Endometrial microvascular endothelial cells (primary cell): ENCODE results near the gene UBAP2L. TPM values are rescaled to one million over a fixed set of nuclear protein-coding genes. Genes with fewer than 3 reads are reported as not detected.
"Not testable (repeated sequence)": the region's sequence is repeated elsewhere in the genome, so short reads cannot be mapped to it uniquely, and the experiment has no call there.

Experiments
- in situ Hi-C: cut with HindIII; loops from 2 replicates; pipeline ENCODE4 v1.10.0; 2017; ENCODE audit warnings: low sequenced_read_pairs, low pct_unique_long_range_greater_than_20kb; ENCODE audit errors: inconsistent ontology term
- total RNA-seq: library from RNA; depleted of rRNA; stranded (reverse); fragments of >200 nt; gene quantifications from one replicate; pipeline ENCODE4 v1.2.3, GENCODE V29; 2015; ENCODE audit errors: inconsistent ontology term

Gene UBAP2L
- total RNA-seq, 1 donor from 2014 or later = 82.6 TPM

DNA sequence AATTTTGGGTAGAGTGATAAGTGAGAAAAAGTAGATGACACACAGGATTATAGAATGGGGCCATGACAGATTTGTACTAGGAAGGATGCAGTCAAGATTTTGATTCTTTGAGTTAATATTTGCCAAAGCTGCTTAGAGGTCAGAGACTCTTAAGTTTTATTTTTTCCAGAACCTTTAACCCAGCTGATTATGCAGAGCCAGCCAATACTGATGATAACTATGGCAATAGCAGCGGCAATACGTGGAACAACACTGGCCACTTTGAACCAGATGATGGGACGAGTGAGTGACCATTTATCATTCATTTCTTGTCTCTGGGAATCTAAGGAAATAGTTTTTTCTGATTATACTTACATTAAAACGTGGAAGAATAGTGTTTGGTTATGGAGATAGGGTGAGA lies 16.1 kb downstream of the UBAP2L start:
- in situ Hi-C loops = no loop called here

DNA sequence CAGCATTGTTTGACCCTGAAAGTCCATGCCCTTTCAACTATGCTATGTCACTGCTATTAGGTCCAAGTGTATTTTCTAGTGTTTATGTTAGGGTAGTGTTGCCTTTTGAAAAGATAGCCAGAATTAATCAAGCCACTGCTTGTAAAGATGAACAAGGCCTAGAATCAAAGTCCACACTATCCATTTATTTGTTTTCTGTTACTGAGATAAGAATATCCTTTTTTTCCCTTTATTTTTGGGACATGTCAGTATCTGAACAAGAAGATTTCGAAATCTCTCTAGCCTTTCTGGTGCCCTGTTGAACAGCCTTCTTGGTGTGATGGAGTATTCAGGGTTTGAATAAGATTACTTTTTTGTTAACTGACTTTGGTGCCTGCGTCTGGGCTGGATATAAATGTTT lies 16.7 kb downstream of the UBAP2L start:
- in situ Hi-C loops = no loop called here

- in situ Hi-C loops = no loop called here
Observed at GRCh38 chr1:154237880-154238506, 17.2 kb downstream of the UBAP2L start.

GRCh38 chr1:154239491-154239890 lies 18.7 kb downstream of the UBAP2L start:
- in situ Hi-C loops = no loop called here

GRCh38 chr1:154240294-154240833 lies 19.6 kb downstream of the UBAP2L start:
- in situ Hi-C loops = no loop called here

GRCh38 chr1:154241703-154242351 lies 21.1 kb downstream of the UBAP2L start:
- in situ Hi-C loops = no loop called here

DNA sequence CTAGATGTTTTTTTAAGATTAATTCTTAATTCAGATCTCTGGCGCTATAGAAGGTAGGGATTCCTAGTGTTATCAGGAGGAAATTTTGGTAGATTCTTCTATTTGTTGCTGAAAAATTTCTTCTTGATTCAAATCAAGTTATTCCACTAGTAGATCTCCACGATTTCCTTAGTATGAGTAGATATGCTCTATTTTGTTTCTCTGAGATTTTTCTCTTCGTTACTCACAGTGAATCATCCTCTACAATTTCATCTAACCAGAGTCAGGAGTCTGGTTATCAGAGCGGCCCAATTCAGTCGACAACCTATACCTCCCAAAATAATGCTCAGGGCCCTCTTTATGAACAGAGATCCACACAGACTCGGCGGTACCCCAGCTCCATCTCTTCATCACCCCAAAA lies 32.9 kb downstream of the UBAP2L start:
- in situ Hi-C loops = no loop called here

- in situ Hi-C loops = no loop called here
Observed at GRCh38 chr1:154256686-154257085, 35.9 kb downstream of the UBAP2L start.

- in situ Hi-C loops = no loop called here
Observed at GRCh38 chr1:154258784-154259183, 38.0 kb downstream of the UBAP2L start.

- in situ Hi-C loops = no loop called here
Observed at GRCh38 chr1:154260127-154260526, 39.4 kb downstream of the UBAP2L start.

- in situ Hi-C loops = no loop called here
Observed at GRCh38 chr1:154263465-154264332, 42.9 kb downstream of the UBAP2L start.

DNA sequence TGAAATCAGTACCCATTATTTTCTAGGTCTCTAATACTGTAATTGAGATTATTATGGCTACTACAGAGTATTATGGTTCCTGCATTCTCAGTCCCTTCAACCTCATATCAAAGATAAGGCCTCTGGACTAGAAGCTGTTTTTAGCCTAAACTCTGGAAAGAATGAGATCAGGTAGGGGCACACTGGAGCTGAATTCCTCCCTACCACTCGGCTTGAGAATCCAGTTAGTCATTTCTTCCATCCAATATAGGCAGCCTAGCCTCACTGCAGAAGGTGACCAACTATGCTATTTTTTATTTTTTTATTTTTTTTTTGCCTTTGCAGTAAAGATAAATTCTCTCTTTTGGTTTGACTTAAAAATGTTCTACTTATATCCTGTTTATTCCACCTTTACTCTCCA lies 43.7 kb downstream of the UBAP2L start:
- in situ Hi-C loops = no loop called here

DNA sequence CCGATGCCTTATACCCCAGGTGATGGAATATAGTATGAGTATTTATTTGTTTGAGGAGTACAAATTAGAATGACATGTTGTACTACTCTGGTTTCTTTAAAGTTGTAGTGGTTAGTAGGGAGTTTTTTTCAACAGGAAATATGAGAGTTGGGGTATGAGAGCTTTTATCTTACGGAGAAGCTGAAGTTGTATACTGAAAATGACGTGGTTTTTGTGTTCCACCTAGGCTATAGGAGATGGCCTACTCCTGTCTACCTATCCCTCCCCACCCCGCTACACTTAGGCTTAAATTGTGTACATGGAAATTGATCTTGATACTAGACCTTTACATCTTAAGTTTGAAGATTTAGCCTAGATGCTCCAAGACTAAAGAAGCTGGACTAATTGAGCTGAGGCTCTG lies 44.8 kb downstream of the UBAP2L start:
- in situ Hi-C loops = no loop called here

DNA sequence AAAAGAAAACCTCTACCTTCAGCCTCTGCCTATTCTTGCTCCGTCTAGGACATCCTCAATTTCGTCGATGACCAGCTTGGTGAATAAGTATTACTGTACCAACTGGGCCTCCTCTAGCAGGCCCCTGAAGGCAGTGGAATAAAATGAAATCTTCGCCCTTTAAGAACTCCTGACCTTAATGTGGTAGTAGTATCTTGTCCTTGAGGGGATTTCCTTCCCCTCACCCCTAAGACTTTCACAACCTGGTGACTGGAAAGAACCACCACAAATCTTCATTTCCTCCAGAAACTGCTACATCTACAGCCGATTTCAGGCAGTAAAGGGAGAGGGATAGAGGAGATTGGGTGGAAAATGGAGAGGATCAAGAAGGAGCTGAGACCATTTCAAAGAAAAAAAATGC lies 50.1 kb downstream of the UBAP2L start:
- in situ Hi-C loops = no loop called here

DNA sequence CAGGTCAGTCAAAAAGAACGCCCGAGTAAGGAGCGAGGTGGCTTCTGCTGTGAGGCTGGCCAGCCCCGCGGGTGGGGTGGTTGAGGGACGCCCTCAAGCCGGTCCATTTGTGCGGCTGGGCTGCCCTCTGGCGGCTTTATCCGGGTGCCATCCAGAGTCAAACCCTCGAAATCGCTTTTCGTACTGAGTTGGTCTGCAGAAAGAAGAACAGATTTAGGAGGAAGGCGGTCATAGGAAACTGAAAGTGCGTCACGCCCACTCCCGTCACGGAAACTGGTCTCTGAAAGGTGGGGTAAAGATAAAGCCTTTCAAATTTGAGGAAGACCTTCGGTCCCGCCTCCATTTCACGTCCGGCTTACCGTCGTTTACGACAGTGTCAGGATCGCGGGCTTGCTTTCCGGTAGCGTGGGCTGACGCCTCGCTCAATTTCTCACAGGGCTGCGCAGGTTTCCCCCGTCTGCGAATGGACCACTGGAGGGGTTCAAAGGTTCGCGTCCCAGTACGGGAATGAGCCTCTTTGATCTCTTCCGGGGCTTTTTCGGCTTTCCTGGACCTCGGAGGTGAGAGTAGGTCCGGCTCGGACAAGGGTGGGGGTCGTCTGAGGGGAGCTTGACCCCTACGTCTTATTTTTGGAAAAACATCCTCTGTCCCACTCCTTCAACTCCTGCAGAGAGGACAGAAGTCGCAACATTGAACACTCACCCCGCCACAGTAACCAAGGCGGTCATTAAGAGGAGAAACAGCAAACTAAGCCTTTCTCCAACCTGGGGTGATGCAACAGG lies 51.7 kb downstream of the UBAP2L start, which contains the start of gene HAX1:
Gene HAX1 (plus strand): TSS at position 413 of the 782 bp plus-strand sequence. CDS start 95 bp downstream, at position 508.
- in situ Hi-C loops = no loop called here

- in situ Hi-C loops = no loop called here
Observed at GRCh38 chr1:154272999-154273563, 52.3 kb downstream of the UBAP2L start.

DNA sequence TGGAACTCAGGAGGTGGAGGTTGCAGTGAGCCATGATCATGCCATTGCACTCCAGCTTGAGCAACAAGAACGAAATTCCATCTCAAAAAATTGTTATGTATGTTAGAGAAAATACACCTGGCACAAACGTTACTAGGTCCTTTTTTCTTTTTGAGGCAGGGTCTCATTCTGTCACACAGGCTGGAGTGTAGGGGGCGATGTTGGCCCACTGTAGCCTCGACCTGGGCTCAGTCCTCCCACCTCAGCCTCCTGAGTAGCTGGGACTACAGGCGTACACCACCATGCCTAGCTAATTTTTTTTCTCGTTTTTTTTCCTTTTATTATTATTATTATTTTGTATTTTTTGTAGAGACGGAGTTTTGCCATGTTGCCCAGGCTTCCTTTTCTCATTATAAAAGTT lies 56.0 kb downstream of the UBAP2L start:
- in situ Hi-C loops = no loop called here

- in situ Hi-C loops = not testable (repeated sequence)
Observed at GRCh38 chr1:154287591-154287990, 66.8 kb downstream of the UBAP2L start.
